ENCODE measurements around the gene KRT6B.

DNA sequence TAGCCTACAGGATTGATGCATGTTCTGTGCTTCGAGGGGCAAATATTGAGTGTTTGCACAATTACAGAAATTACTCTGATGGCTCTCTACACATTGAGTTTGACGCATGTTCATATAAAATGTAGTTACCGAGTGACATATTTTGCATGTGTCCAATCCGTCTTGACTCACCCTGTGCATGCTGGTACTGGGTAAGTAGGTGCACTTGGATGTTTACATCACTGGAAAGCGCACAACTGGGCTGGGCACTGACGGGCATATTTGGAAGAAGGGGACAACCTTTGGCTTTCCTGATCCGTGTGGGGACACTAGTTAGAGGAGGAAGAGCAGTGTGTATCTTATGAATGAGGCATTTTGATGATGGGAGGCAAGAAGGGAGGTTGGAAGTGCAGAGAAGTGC lies 46.0 kb upstream of the KRT6B start:
- TF ChIP-seq POLR2AphosphoS5 (IDR thresholded peaks at IDR 0.05) (no peak), POLR2A (IDR thresholded peaks at IDR 0.05) (no peak)
- TF ChIP-seq, protein P1, sequence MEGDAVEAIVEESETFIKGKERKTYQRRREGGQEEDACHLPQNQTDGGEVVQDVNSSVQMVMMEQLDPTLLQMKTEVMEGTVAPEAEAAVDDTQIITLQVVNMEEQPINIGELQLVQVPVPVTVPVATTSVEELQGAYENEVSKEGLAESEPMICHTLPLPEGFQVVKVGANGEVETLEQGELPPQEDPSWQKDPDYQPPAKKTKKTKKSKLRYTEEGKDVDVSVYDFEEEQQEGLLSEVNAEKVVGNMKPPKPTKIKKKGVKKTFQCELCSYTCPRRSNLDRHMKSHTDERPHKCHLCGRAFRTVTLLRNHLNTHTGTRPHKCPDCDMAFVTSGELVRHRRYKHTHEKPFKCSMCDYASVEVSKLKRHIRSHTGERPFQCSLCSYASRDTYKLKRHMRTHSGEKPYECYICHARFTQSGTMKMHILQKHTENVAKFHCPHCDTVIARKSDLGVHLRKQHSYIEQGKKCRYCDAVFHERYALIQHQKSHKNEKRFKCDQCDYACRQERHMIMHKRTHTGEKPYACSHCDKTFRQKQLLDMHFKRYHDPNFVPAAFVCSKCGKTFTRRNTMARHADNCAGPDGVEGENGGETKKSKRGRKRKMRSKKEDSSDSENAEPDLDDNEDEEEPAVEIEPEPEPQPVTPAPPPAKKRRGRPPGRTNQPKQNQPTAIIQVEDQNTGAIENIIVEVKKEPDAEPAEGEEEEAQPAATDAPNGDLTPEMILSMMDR (IDR thresholded peaks at IDR 0.05), result no peak

Measured in sigmoid colon (tissue), 4 donors.